ENCODE data around the gene PXK. TPM values are rescaled to one million over a fixed set of nuclear protein-coding genes. Genes with fewer than 3 reads are reported as not detected.

PXK gene
- total and polyA plus RNA-seq, 2 donors: 12.5 to 13.6 TPM

DNA sequence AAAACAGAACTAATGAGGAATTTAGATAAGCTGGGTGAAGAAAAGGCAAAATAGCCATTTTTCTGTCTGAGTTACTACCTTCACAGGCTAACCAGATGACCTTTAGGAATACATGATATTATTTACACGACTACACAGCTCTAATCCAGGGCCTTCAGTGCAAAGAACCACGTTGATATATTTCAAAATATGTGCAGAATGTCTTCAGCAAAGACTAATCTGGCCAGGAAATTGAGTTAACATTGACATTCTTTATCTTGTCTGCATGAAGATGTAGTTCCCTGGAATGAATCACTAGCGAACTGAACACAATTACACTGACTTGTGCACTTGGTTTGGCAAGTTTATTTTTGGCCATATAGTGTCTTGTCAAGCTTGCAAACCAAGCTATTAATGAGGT lies 59.5 kb downstream of the PXK start:
- WGBS: 64% methylated on average over 3 of the region's 3 CpGs
- Histone ChIP-seq H3K27ac (ENCODE audit: low read depth in 1 of 2, low read length in 1 of 2) (no peak overlapping the region), H3K4me1 (ENCODE audit: control insufficient read depth in 2 of 2, insufficient read depth in 2 of 2, low read length in 2 of 2) (no peaks in the 10 kb centered on the region), H3K9me3 (ENCODE audit: control insufficient read depth in 2 of 2, insufficient read depth in 1 of 2, low read length in 1 of 2) (no peaks in the 10 kb centered on the region), H3K27me3 (ENCODE audit: control insufficient read depth in 2 of 2, insufficient read depth in 1 of 2, low read length in 1 of 2) (no peaks in the 10 kb centered on the region), H3K4me3 (ENCODE audit: low read length in 2 of 2) (no peak overlapping the region), H3K36me3 (ENCODE audit: control insufficient read depth in 2 of 2, insufficient read depth in 2 of 2, low read length in 1 of 2) (peaks cover 2 to 18% of the 10 kb centered on the region in 2 donors)
- DNase-seq (ENCODE audit: low read depth in 6 of 9, low spot score in 9 of 9): no peak

DNA sequence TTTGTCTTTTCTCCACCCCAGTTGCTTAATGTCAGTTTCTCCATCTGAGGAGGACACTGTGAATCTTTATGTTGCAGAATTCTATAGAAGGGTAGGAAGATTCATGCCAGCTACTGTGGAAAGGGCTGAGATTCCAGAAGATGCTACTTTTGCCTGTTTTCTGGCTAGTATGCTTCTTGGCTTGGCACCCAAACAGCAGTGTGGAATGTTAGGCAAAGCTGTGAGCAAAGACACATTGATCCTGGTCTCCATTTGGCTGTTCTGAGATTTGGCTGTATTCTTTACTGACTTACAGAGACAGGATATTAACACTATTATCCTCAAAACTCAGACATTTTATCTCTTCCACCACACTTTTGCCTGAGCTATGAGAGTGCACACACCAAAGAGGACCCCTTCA lies 61.6 kb downstream of the PXK start:
- Histone ChIP-seq H3K4me3 (ENCODE audit: low read length in 2 of 2) (no peak overlapping the region), H3K36me3 (ENCODE audit: control insufficient read depth in 2 of 2, insufficient read depth in 2 of 2, low read length in 1 of 2) (peaks cover 9 to 25% of the 10 kb centered on the region in 2 donors), H3K4me1 (ENCODE audit: control insufficient read depth in 2 of 2, insufficient read depth in 2 of 2, low read length in 2 of 2) (no peaks in the 10 kb centered on the region), H3K9me3 (ENCODE audit: control insufficient read depth in 2 of 2, insufficient read depth in 1 of 2, low read length in 1 of 2) (no peaks in the 10 kb centered on the region), H3K27ac (ENCODE audit: low read depth in 1 of 2, low read length in 1 of 2) (no peak overlapping the region), H3K27me3 (ENCODE audit: control insufficient read depth in 2 of 2, insufficient read depth in 1 of 2, low read length in 1 of 2) (no peaks in the 10 kb centered on the region)
- DNase-seq (ENCODE audit: low read depth in 6 of 9, low spot score in 9 of 9): no peak

DNA sequence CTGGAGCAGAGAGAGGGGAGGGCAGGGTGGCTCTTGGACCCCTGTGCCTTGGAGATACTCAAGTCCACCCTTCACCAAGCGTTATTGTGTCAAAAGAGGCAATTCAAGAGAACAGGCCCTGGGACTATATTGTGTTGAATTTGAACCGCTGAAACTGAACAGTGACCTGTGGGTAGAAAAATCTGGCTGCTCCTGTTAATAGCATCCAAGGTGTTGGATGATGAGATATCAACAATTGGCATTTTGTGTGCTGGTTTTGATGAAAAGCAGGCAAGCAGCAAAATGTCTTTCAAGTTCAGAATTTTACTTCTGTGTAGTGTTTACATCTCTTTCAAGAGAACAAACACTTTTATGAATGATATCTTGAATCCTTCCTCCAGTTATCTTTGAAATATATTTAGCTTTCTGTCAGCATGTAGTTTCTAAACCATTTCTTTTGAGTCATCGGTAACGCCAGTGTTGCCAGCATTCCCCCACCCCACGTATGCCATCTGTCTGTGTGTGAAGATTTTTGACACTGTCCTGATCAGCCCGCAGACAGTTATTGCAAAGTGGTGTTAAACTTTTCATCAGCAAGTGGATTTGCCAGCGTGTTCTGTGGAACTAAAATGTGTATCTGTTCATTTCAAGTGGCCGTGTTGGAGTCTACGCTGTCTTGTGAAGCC lies 66.1 kb downstream of the PXK start:
- H3K4me1 ChIP-seq (ENCODE audit: control insufficient read depth in 2 of 2, insufficient read depth in 2 of 2, low read length in 2 of 2): no peaks in the 10 kb centered on the region
- WGBS: 98% methylated on average over 9 of the region's 9 CpGs
- DNase-seq (ENCODE audit: low read depth in 6 of 9, low spot score in 9 of 9): no peak
- peaks cover 14 to 33% of the 10 kb centered on the region in 2 donors for H3K36me3 ChIP-seq (ENCODE audit: control insufficient read depth in 2 of 2, insufficient read depth in 2 of 2, low read length in 1 of 2)
- H3K4me3 ChIP-seq (ENCODE audit: low read length in 2 of 2): no peak overlapping the region
- H3K27me3 ChIP-seq (ENCODE audit: control insufficient read depth in 2 of 2, insufficient read depth in 1 of 2, low read length in 1 of 2): no peaks in the 10 kb centered on the region
- no peaks in the 10 kb centered on the region for H3K9me3 ChIP-seq (ENCODE audit: control insufficient read depth in 2 of 2, insufficient read depth in 1 of 2, low read length in 1 of 2)
- H3K27ac ChIP-seq (ENCODE audit: low read depth in 1 of 2, low read length in 1 of 2): no peak overlapping the region

DNA sequence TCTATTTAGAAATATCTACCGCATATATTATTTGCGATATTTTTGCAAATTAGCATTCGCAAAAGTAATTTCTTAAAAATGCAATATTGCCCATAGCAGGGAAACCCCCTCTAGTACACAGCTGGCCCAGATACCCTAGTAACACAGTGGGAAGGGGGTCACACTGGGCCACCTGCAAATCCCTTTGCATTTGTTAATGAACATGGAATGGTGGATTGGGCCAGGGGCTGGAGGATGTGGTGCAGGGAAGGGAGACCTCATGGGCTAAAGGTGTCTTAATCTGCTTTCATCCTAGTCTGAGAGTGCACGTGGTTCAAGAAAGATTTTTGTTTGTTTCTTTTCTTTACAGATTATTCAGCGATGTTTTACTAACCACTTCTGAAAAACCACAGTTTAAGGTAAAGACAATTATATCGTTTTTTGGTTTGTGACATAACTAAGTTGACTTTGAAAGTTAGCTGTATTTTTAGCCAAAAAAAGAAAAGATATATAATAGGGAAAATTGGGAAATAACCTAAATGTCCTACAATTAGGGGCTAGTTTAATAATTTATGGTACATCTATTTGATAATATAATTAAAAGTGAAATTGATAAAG lies 70.9 kb downstream of the PXK start:
- WGBS: 52% methylated on average over 6 of the region's 6 CpGs

DNA sequence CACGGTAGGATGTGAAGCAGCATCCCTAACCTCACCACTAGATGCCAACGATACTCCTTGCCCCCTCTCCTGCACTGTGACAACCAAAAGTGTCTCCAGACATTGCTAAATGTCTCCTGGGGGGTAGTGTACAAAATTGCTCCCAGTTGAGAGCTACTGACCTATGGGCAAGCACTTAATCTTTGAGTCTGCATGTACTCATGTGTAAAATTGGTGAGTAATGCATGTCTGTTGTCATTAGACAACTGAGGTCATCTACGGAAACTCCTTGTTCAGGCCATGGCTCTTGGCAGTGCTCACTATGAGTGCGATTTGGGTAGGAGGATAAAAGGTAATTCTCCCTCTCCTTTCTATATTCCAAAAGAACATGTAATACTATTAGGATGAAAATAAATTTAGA lies 71.7 kb downstream of the PXK start:
- peaks cover 8 to 20% of the 10 kb centered on the region in 2 donors for H3K36me3 ChIP-seq (ENCODE audit: control insufficient read depth in 2 of 2, insufficient read depth in 2 of 2, low read length in 1 of 2)
- H3K27ac ChIP-seq (ENCODE audit: low read depth in 1 of 2, low read length in 1 of 2): no peak overlapping the region
- no peak overlapping the region for H3K4me3 ChIP-seq (ENCODE audit: low read length in 2 of 2)
- H3K9me3 ChIP-seq (ENCODE audit: control insufficient read depth in 2 of 2, insufficient read depth in 1 of 2, low read length in 1 of 2): no peaks in the 10 kb centered on the region
- WGBS: 96% methylated on average over 4 of the region's 4 CpGs
- H3K27me3 ChIP-seq (ENCODE audit: control insufficient read depth in 2 of 2, insufficient read depth in 1 of 2, low read length in 1 of 2): no peaks in the 10 kb centered on the region
- no peak for DNase-seq (ENCODE audit: low read depth in 6 of 9, low spot score in 9 of 9)
- no peaks in the 10 kb centered on the region for H3K4me1 ChIP-seq (ENCODE audit: control insufficient read depth in 2 of 2, insufficient read depth in 2 of 2, low read length in 2 of 2)

More for the DNA sequence above, 70.9 kb downstream of the PXK start:
- H3K4me1 ChIP-seq (ENCODE audit: control insufficient read depth in 2 of 2, insufficient read depth in 2 of 2, low read length in 2 of 2): no peaks in the 10 kb centered on the region
- no peak overlapping the region for H3K27ac ChIP-seq (ENCODE audit: low read depth in 1 of 2, low read length in 1 of 2)
- DNase-seq (ENCODE audit: low read depth in 6 of 9, low spot score in 9 of 9): no peak
- H3K4me3 ChIP-seq (ENCODE audit: low read length in 2 of 2): no peak overlapping the region
- H3K9me3 ChIP-seq (ENCODE audit: control insufficient read depth in 2 of 2, insufficient read depth in 1 of 2, low read length in 1 of 2): no peaks in the 10 kb centered on the region
- H3K27me3 ChIP-seq (ENCODE audit: control insufficient read depth in 2 of 2, insufficient read depth in 1 of 2, low read length in 1 of 2): no peaks in the 10 kb centered on the region
- H3K36me3 ChIP-seq (ENCODE audit: control insufficient read depth in 2 of 2, insufficient read depth in 2 of 2, low read length in 1 of 2): peaks cover 8 to 16% of the 10 kb centered on the region in 2 donors

DNA sequence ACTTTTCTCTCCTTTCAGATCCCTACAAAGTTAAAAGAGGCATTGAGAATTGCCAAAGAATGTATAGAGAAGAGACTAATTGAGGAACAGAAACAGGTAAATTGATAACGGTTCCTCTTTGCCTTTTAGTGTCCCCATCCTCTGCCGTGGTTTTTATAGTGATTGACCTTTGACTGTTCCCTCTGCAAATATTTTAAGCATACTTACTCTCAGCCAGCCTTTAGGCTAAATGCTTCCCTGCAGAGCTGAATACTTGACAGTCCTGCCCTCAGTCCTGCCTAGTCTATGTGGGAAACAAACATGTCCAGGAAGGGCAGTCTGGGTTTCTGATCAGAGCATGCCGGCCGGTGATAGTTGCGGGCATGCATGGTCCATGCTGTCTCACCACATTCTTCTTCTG lies 76.2 kb downstream of the PXK start:
- Histone ChIP-seq H3K4me1 (ENCODE audit: control insufficient read depth in 2 of 2, insufficient read depth in 2 of 2, low read length in 2 of 2) (no peaks in the 10 kb centered on the region), H3K27ac (ENCODE audit: low read depth in 1 of 2, low read length in 1 of 2) (no peak overlapping the region), H3K9me3 (ENCODE audit: control insufficient read depth in 2 of 2, insufficient read depth in 1 of 2, low read length in 1 of 2) (no peaks in the 10 kb centered on the region), H3K36me3 (ENCODE audit: control insufficient read depth in 2 of 2, insufficient read depth in 2 of 2, low read length in 1 of 2) (peaks cover 20 to 32% of the 10 kb centered on the region in 2 donors), H3K4me3 (ENCODE audit: low read length in 2 of 2) (no peak overlapping the region), H3K27me3 (ENCODE audit: control insufficient read depth in 2 of 2, insufficient read depth in 1 of 2, low read length in 1 of 2) (no peaks in the 10 kb centered on the region)
- no peak for DNase-seq (ENCODE audit: low read depth in 6 of 9, low spot score in 9 of 9)
- WGBS: 95% methylated on average over 5 of the region's 5 CpGs

DNA sequence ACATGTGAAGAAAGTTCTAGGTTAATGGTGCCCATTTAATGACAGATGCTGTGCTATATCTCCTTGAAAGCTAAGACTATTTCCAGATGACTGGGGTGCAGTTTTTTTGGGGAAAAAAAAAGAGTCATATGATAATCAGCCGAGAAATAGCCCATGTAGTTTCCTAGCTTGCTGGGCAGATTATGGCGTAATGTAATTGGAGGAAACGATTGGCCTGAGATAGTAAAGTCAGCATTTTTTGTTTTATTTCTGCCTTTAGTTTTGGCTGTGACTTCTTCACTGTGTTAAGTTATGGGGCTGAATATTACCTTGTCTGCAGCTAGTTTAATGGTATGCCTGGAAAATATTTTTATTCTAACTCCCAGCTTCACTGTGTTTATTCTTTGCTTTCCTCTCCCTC lies 77.0 kb downstream of the PXK start:
- no peak overlapping the region for H3K4me3 ChIP-seq (ENCODE audit: low read length in 2 of 2)
- no peaks in the 10 kb centered on the region for H3K4me1 ChIP-seq (ENCODE audit: control insufficient read depth in 2 of 2, insufficient read depth in 2 of 2, low read length in 2 of 2)
- no peak for DNase-seq (ENCODE audit: low read depth in 6 of 9, low spot score in 9 of 9)
- H3K27ac ChIP-seq (ENCODE audit: low read depth in 1 of 2, low read length in 1 of 2): no peak overlapping the region
- no peaks in the 10 kb centered on the region for H3K9me3 ChIP-seq (ENCODE audit: control insufficient read depth in 2 of 2, insufficient read depth in 1 of 2, low read length in 1 of 2)
- no peaks in the 10 kb centered on the region for H3K27me3 ChIP-seq (ENCODE audit: control insufficient read depth in 2 of 2, insufficient read depth in 1 of 2, low read length in 1 of 2)
- WGBS: 96% methylated on average over 3 of the region's 3 CpGs
- H3K36me3 ChIP-seq (ENCODE audit: control insufficient read depth in 2 of 2, insufficient read depth in 2 of 2, low read length in 1 of 2): peaks cover 20 to 27% of the 10 kb centered on the region in 2 donors

DNA sequence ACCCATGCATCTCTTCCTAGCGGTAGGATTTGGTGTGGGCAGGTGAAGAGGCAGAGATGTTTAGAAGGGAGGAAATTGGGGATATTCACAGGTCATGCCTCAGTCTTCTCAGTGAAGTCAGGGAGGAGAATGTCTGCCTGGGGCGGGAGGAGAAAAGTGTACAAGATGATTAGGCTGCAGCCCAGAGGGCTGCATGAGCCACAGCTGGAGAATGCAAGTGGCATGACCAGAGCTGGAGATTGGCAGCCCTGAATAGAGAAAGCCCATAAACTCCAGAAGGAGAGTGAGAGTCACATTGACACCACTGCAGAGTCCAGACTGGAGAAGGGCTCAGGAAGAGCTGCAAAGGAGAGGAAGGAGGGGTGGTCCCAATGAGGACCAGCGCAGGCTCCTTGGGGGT lies 78.3 kb downstream of the PXK start:
- H3K36me3 ChIP-seq (ENCODE audit: control insufficient read depth in 2 of 2, insufficient read depth in 2 of 2, low read length in 1 of 2): peaks cover 20 to 27% of the 10 kb centered on the region in 2 donors

DNA sequence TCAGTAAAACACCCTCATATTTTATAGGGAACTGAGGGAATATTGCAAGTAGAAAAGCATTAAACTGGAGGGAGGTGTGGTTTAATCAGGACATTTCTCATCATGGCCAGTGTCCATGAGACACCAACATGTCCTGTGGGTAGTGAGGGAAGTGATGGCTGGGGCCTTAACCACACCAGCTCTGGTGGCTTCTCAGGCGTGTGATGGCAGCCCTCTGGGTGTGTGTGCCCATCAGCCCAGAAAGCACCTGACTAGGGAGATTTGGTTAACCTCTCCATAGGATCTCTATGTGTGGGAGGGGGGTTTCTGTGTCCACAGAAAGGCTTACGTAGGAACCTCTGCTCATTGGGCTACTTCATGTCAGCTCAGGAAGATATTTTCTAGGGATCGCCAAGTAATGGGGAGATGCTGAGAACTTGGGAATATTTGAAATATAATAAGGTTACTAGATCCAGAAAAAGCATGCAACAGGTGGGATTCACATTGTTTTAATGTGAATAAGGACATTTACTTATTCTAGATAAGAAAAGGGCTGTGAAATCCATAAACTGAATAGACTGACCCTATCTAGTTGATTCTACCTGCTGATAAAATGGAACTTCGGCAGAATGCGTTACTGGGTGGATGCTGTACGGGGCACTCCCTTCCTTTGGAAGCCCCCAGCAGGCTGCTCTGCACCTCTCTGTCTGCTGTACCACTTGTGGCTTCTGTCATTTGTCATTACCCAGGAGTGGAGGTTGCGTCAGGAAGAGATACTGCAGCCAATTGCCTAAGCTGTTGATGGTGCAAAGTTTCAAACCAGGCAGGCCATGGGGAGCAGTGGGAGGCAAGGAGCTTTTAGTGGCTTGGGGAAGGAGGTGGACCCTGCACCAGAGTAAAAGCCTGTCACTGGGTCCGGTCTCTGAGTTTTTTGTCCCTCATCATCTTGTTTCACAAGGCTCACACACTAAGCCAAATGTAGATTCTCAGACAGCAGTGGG lies 79.4 kb downstream of the PXK start:
- Histone ChIP-seq H3K9me3 (ENCODE audit: control insufficient read depth in 2 of 2, insufficient read depth in 1 of 2, low read length in 1 of 2) (no peaks in the 10 kb centered on the region), H3K4me3 (ENCODE audit: low read length in 2 of 2) (no peak overlapping the region), H3K27me3 (ENCODE audit: control insufficient read depth in 2 of 2, insufficient read depth in 1 of 2, low read length in 1 of 2) (no peaks in the 10 kb centered on the region), H3K36me3 (ENCODE audit: control insufficient read depth in 2 of 2, insufficient read depth in 2 of 2, low read length in 1 of 2) (peaks cover 23 to 29% of the 10 kb centered on the region in 2 donors), H3K27ac (ENCODE audit: low read depth in 1 of 2, low read length in 1 of 2) (no peak overlapping the region), H3K4me1 (ENCODE audit: control insufficient read depth in 2 of 2, insufficient read depth in 2 of 2, low read length in 2 of 2) (no peaks in the 10 kb centered on the region)
- no peak for DNase-seq (ENCODE audit: low read depth in 6 of 9, low spot score in 9 of 9)
- WGBS: 87% methylated on average over 8 of the region's 8 CpGs

More for the DNA sequence above, 78.3 kb downstream of the PXK start:
- H3K4me1 ChIP-seq (ENCODE audit: control insufficient read depth in 2 of 2, insufficient read depth in 2 of 2, low read length in 2 of 2): no peaks in the 10 kb centered on the region
- 98% methylated on average over 3 of the region's 3 CpGs for WGBS
- H3K9me3 ChIP-seq (ENCODE audit: control insufficient read depth in 2 of 2, insufficient read depth in 1 of 2, low read length in 1 of 2): no peaks in the 10 kb centered on the region
- DNase-seq (ENCODE audit: low read depth in 6 of 9, low spot score in 9 of 9): no peak
- H3K4me3 ChIP-seq (ENCODE audit: low read length in 2 of 2): no peak overlapping the region
- no peak overlapping the region for H3K27ac ChIP-seq (ENCODE audit: low read depth in 1 of 2, low read length in 1 of 2)
- no peaks in the 10 kb centered on the region for H3K27me3 ChIP-seq (ENCODE audit: control insufficient read depth in 2 of 2, insufficient read depth in 1 of 2, low read length in 1 of 2)

All from thymus (tissue), 11 donors.